Right renal pelvis (tissue), 4 donors: ENCODE measurements around the gene SNX5. TPM values are rescaled to one million over a fixed set of nuclear protein-coding genes. Genes with fewer than 3 reads are reported as not detected.

ENCODE experiments used
- DNase-seq, 4 donors: peaks; one replicate each; pipeline ENCODE4 v3.0.0-alpha.2; 2013; ENCODE audit warnings: low read depth in 4 of 4, low spot score in 3 of 4, missing footprints in 1 of 4
- polyA plus RNA-seq, 4 donors: library from polyadenylated mRNA; unstranded; fragments of 120-200 nt; gene quantifications; one replicate each; pipeline ENCODE4 v1.2.1, GENCODE V29; 2013; ENCODE audit not compliant: insufficient read length in 4 of 4

The SNX5 gene
- polyA plus RNA-seq, 4 donors: 202 to 241 (median 230) TPM

DNA sequence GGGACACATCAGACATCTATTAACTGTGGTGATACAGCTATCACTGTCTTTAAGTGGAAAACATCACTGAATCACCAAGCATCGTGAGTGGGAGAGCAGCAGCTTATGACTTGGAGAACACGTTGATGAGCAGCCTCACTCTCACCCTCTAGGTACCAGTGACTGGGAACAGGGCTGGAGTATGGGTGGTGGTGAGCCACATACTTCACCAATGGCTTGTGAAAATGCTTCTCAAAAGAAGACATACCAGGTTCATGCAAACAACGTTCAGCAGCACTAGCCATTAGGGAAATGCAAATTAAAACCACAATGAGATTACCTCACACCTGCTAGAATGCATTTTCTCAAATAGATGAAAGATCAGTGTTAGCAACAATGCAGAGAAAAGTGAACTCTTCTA lies 25.3 kb downstream of the SNX5 start:
- DNase-seq: no peak

DNA sequence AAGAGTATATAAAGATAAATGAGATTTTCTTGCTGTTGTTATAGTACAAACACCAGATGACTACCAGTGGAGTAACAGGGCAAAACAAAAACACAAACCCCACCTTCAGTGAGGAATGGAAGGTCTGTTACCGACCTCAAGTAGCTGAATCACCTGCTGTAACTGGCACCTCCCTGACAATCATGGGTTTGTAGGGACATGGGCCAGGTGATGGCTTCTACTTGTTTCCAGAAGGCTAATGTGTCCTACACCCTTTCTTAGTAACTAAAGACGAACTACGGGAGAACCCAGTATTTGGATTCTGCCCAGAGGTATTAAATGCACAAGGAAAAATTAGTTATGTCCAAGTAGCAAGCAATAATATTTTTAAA lies 26.8 kb downstream of the SNX5 start:
- no peak for DNase-seq

- no peak for DNase-seq
Observed at GRCh38 chr20:17941087-17941825, 27.3 kb downstream of the SNX5 start.

DNA sequence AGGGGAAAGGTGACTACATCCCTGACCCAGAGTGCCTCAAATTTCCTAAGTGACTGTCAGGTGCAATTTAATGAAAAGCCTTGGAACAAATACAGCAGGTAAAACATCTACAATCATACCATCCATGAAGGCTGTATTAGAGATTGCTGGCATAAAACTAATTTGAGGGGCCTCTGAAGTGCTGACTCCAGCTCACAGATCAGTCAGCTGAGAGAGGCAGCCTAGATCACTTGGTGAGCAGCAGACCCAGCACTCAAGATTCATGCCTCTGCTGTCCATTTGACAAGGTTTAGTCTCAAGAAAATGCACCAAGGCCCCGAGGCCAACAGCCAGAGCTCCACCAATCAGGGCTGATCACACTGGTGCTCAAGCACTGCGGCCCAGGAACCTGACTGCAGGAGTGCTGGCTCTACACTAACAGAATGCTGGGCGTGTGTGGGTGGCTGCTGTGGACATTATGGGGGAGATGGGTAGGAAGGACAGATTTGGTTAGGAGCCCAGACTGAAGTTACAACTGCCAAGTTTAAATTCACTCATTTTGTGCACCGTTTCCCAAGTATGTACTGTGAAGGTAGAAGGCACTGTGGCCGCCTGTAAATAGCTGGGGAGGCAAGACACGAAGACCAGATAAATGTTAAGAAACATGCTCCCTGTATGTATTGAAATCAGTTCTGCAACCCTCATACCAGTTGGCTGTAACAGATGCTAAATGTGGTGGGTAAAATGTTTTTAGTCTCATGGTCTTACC lies 28.2 kb downstream of the SNX5 start:
- DNase-seq: no peak

DNA sequence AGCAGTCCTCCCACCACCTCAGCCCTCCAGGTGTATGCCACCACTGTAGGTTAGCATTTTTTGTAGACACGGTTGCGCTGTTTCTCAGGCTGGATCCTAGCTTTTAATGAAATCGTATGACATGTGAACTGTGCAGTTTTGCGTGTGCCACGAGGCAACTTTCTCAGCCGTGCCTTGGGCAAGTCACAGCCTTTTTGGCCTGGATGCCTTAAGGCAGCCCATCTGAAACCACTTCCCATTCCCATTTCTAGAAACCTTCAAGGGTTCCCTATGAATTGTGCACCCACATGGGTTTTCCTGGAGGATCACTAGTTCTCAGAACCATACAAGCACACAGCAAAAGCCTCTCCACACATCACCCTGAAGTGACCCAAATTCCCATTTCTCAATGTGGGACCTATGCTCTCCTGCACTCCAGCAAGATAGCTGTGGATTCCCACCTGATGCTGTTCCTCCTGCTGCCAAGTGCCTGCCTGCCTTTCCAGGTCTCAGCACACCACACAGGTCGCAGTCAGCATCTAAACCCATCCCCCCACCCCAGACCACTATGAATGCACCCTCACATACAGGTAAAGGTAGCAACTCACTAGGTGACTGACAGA lies 28.9 kb downstream of the SNX5 start:
- DNase-seq: no peak

DNA sequence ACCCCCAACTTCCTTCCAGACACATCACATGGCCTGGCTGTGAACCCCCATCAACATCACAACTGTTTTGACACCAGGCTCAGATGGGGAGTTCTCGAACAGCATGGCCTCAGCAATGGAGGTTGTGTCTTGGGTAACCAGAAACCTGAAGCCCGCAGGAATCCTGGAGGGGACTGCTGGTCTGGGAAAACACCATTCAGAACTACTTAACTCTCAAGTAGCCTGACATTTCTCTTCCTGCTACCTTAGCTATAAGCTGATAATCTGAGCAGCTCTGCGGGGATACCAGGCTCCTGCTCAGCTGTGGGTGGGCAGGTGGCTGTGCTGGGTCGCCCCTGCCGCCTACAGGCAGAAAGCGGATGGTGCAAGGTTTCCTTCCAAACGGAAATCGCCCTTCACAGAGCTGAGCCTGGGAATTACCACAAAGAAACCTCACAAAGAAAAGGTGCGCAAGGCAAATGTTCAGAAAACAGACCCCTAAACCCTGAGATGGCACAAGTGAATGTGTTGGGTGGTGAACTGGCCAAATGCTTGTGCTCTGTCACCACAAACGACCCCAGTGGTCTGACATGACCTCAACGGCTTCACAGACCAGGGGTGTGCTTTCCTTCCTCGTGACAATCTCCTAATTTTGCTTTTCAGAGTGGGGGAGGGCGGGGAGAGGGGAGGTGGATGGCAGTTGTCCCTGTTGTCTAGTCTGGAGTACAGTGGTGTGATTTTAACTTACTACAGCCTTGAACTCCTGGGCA lies 29.5 kb downstream of the SNX5 start:
- peak in 2 of 4 donors; percentile 63 to 67 for DNase-seq

DNA sequence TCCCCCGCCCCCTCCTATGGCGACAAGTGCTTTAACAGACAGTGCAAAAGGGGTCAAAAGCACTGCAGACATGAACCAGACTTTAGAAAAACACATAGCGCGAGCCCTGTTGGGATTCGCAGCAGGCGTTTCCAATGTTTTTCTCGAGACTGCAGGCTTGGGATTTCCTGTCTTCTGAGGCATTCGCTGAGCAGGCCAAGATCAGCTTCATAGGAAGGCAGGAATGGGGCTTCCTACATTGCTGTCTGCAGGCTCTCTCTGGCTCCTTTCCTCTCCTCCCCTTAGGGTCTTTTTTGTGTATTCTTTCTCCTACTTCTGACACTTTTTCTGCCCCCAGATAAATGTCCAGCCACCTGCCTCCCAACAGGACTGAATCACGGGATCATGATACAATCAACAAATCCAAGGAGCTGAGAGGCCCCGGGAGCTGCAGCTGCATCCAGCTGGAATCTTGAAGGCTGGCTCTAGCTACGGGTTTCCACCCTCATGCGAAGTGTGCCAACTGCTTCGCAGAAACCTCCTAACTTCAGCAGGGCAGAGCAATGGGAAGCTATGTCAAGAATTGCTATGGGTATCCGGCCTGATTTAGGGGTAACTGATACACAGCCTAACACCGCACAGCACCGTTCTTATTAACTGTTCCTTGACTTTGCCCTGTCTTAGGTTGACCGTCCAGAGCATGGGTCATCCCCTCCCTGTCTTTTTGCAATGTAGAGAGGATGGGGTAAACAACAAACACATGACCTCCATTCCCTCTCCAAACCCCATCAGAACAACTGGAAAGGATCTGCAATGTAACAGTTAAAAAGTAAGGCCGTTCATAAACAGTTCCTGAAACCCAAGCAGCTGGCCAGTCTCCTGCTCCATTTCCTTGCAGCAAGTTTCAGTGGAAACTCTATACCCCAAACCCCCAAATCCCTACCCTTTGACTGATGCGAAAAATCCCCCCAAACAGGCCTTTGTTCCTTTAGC lies 31.5 kb downstream of the SNX5 start:
- DNase-seq: peak in 1 of 4 donors; percentile 57

GRCh38 chr20:17936286-17936760 lies 32.3 kb downstream of the SNX5 start:
- DNase-seq: no peak

GRCh38 chr20:17935761-17936160 lies 32.8 kb downstream of the SNX5 start:
- DNase-seq: no peak

DNA sequence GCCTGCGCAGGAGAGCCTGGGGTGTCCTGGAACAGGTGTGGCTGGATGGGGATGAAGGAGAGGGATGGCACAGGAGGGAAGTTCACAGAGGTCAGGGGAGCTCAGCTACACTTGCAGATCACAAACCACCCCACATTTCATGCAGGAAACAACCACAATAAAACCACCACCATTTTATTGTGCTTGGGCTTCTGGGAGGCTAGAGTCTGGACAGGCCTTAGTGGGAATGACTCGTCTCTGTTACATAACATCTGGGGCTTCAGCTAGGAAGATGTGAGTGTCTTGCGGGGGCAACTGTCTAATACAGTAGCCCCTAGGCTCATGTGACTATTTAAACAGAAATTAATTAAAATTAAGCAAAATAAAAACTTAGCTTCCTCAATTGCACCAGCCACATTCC lies 33.4 kb downstream of the SNX5 start:
- DNase-seq: no peak

GRCh38 chr20:17934141-17934862 lies 34.3 kb downstream of the SNX5 start:
- no peak for DNase-seq

DNA sequence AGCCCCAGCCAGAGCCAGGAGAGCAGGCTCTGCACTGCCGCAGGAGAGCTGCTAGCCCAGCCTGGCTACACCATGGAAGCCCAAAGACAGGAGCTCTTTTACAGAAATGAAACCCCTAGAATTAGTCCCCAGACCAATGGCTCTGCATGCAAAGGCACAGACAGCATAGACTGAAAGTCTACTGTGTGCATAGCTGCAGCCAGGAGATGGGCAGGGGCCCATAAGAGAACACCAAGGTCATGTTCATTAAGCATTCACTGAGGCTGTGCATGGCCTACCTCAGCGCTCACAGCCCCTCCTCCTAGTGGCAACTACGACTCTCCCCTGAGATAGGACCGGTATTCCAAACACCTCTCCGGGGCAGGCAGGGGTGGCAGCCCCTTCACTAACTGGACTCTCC lies 34.9 kb downstream of the SNX5 start:
- no peak for DNase-seq

DNA sequence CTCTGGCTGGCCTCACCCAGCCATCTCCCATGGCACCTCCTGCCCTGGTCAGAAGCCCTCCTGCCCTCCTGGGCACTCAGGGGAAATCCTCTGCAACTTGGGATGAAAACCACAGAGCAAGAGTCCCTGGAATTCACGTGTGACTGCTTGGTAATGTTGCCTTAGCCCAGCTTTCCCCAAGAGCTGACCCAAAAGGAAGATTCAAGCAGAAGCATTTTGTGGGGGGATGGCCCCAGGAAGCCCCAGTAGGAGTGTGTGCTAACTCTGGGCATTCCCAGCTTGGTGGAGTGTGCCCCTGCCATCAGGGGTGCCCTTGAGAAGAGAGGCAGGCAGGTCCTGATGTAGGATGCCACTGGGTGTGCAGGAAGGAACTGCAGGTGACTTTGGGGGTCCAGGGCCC lies 35.5 kb downstream of the SNX5 start:
- DNase-seq: no peak

GRCh38 chr20:17932396-17932795 lies 36.2 kb downstream of the SNX5 start:
- DNase-seq: no peak

- DNase-seq: no peak
Observed at GRCh38 chr20:17931513-17931912, 37.1 kb downstream of the SNX5 start.

GRCh38 chr20:17928633-17929311 lies 39.8 kb downstream of the SNX5 start:
- DNase-seq: no peak

GRCh38 chr20:17928211-17928611 lies 40.4 kb downstream of the SNX5 start:
- DNase-seq: no peak

- no peak for DNase-seq
Observed at GRCh38 chr20:17925940-17926300, 42.7 kb downstream of the SNX5 start.
